Stimulated activated CD4-positive, alpha-beta T cell treated with anti-CD3 and anti-CD28 coated beads, TNF-alpha, amount 100 ng/mL, for 48 hours (primary cell): ENCODE measurements around the gene SH3PXD2A.
"Not testable (repeated sequence)": the region's sequence is repeated elsewhere in the genome, so short reads cannot be mapped to it uniquely, and the experiment has no call there.

ENCODE experiments used
- DNase-seq, 3 donors: peaks; one replicate each; pipeline ENCODE4 v3.0.0-alpha.2; 2020; ENCODE audit warnings: low read depth in 3 of 3

The SH3PXD2A gene

GRCh38 chr10:103833731-103834365, 21.5 kb downstream of the SH3PXD2A start:
- no peak for DNase-seq

- no peak for DNase-seq
Observed at GRCh38 chr10:103832806-103833205, 22.6 kb downstream of the SH3PXD2A start.

- no peak for DNase-seq
Observed at GRCh38 chr10:103829838-103830465, 25.4 kb downstream of the SH3PXD2A start.

GRCh38 chr10:103829278-103829677, 26.1 kb downstream of the SH3PXD2A start:
- DNase-seq = no peak

- DNase-seq = no peak
Observed at GRCh38 chr10:103828587-103829197, 26.7 kb downstream of the SH3PXD2A start.

- DNase-seq = no peak
Observed at GRCh38 chr10:103828107-103828506, 27.3 kb downstream of the SH3PXD2A start.

GRCh38 chr10:103826885-103827284, 28.5 kb downstream of the SH3PXD2A start:
- DNase-seq = no peak

GRCh38 chr10:103824281-103824680, 31.1 kb downstream of the SH3PXD2A start:
- no peak for DNase-seq

GRCh38 chr10:103823706-103824272, 31.6 kb downstream of the SH3PXD2A start:
- DNase-seq = no peak

- DNase-seq = no peak
Observed at GRCh38 chr10:103822800-103823199, 32.6 kb downstream of the SH3PXD2A start.

GRCh38 chr10:103822107-103822716, 33.2 kb downstream of the SH3PXD2A start:
- DNase-seq = no peak

- no peak for DNase-seq
Observed at GRCh38 chr10:103820101-103821062, 35.0 kb downstream of the SH3PXD2A start.

GRCh38 chr10:103819493-103819892, 35.9 kb downstream of the SH3PXD2A start:
- DNase-seq = no peak

GRCh38 chr10:103818765-103819374, 36.5 kb downstream of the SH3PXD2A start:
- DNase-seq = no peak

GRCh38 chr10:103818105-103818504, 37.3 kb downstream of the SH3PXD2A start:
- no peak for DNase-seq

GRCh38 chr10:103816431-103816830, 38.9 kb downstream of the SH3PXD2A start:
- DNase-seq = no peak

- DNase-seq = no peak
Observed at GRCh38 chr10:103814626-103815370, 40.6 kb downstream of the SH3PXD2A start.

GRCh38 chr10:103814105-103814504, 41.3 kb downstream of the SH3PXD2A start:
- DNase-seq = no peak

GRCh38 chr10:103813312-103813711, 42.1 kb downstream of the SH3PXD2A start:
- DNase-seq = not testable (repeated sequence)

GRCh38 chr10:103812432-103812831, 42.9 kb downstream of the SH3PXD2A start:
- DNase-seq = no peak
